GM21529 (cell line): ENCODE measurements around the gene GNAQ.
"Not testable (repeated sequence)": the region's sequence is repeated elsewhere in the genome, so short reads cannot be mapped to it uniquely, and the experiment has no call there.

Experiments used
- ATAC-seq: cut with Tn5 transposase; IDR thresholded peaks from one replicate; pipeline ENCODE4 v1.9.1; 2021; ENCODE audit not compliant: unreplicated experiment

Gene GNAQ

GRCh38 chr9:77793849-77794248 is 237.8 kb downstream of the GNAQ start:
- ATAC-seq, result no peak

- ATAC-seq, result no peak
These were observed 241.7 kb downstream of the GNAQ start for GRCh38 chr9:77789891-77790290.

GRCh38 chr9:77785341-77785740 is 246.3 kb downstream of the GNAQ start:
- ATAC-seq, result no peak

DNA sequence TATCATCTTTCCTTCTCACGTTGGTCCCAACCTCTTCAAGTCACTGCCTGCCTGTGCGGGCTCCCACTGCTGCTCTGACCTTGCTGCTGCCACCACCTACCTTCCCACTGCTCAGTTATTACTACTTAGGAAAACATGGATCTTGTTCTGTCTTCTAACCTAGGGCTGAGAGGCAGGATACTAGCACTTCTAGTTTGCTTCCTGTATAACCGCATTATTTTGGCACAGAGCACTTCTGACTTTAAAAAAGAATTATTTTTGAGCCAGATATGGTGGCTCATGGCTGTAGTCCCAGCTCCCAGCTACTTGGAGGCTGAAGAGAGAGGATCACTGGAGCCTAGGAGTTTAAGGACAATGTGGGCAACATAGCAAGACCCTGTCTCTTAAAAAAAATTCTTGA is 248.1 kb downstream of the GNAQ start:
- ATAC-seq, result no peak

GRCh38 chr9:77779010-77779409 is 252.6 kb downstream of the GNAQ start:
- no peak for ATAC-seq

GRCh38 chr9:77773381-77773780 is 258.2 kb downstream of the GNAQ start:
- ATAC-seq, result no peak

GRCh38 chr9:77772646-77773045 is 259.0 kb downstream of the GNAQ start:
- ATAC-seq, result no peak

DNA sequence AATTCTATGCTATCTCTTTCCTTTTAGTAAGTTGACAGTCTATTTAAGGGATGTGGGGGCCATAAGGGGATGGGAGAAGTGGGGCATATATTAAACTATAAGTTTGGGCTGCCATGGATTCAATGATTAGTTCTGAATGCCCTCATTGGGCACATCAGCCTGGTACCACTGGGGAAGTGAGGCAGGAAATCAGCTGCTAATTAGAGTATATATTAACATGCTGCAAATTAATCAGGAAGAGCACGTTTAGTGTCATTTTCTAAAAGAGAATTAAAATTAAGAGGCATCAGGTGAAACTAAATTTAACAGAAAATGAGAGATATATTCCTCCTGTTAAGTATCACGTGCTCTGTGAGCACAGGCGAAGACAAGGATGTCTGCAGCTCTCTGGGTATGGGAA is 260.4 kb downstream of the GNAQ start:
- no peak for ATAC-seq

DNA sequence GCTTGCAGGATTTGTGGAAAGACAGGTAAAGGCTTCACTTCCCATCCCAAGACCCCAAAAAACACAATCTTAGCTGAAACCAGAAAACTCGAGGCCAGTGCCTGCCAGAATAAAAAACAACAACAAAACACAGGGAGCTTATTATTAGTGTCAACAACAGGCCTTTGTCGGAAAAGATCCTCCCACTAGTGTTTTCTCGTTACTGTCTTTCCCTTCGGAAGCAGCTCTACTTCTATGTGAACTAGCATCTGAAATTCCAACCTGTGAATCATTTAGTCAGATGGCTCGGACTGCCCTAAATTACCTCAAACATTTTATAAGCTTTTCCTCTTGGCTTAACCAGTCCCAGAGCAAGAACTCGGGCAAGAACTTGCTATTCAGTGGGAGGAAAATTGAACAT is 261.3 kb downstream of the GNAQ start:
- no peak for ATAC-seq

DNA sequence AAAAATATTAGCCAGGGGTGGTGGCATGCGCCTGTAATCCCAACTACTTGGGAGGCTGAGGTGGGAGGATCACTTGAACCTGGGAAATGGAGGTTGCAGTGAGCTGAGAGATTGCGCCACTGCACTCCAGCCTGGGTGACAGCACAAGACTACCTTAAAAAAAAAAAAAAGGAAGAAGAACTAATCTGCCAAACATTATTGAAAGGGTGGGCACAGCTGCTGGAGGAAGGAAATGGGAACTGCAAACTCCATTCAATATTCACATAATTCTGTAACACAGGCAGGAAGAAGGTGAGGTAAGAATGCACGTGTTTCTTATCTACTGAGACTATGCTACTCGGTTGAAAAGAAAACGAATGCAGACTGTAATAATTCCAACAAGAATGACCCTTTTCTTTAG is 262.4 kb downstream of the GNAQ start:
- ATAC-seq, result no peak

DNA sequence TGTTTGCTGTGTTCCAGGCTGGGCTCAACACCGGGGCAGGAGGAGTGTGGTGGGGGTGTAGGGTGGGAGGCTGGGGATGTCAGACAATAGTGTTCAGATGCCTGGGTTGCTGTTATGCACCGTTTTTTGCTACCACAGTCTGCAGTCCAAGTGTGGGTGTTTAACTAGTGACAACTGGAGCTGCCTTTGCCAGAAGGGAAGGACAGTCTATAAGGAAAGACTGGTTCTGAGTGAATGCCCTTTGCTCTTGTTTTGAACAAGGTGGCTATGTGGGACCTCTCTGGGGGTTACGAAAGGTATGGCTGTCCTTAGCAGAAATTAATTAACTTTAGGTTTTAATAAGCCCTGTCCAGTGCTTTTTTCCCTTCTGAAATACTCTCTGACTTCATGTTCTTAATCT is 265.0 kb downstream of the GNAQ start:
- ATAC-seq, result no peak

DNA sequence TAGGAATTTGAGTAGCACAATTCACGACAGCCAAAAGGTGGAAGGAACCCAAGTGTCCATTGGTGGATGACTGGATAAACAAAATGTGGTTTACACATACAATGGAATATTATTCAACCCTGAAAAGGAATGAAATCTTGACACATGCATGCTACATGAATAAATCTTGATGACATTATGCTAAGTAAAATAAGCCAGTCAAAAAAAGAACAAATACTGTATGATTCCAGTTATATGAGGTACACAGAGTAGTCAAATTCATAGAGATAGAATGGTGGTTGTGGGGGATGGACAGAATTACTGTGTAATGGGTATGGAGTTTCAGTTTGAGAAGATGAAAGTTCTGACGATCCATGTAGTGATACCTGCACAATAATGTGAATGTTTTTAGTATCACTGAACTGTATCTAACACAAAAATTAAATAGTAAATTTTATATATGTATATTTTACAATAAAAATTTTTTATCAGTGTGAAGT is 265.8 kb downstream of the GNAQ start:
- no peak for ATAC-seq

DNA sequence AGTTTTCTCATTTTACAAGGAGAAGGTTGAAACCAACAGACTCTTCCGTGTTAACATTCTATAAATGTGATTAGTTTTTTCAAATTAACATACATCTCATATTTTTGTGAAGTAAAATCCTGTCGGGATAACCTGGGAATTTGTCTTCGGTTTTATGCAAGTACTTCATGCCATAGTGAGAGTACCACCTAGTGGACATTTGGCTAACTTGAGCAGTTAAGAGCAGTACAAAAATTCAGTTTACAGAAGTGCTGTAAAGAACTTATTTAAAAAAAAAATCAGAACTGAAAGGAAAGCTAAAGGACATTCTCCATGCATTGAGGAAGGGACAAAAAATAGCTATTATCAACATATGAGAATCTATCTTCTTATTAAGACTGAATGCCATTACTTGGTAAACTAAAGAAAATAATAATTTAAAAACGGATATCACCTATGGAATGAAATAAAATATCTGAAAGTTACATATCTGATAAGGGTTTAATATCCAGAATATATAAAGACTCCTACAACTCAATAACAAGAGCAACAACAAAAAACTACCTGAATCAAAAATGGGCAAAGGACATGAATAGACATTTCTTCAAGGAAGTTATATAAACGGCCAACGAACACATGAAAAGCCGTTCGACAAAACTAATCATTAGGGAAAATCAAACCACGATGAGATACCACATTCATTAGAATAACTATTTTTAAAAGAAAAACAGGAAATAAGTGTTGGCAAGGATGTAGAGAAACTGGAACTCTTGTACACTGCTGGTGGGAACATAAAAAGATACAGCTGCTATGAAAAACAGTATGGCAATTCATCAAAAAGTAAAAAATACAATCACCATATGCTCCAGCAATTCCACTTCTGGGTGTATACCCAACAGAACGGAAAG is 266.5 kb downstream of the GNAQ start:
- ATAC-seq, result no peak

DNA sequence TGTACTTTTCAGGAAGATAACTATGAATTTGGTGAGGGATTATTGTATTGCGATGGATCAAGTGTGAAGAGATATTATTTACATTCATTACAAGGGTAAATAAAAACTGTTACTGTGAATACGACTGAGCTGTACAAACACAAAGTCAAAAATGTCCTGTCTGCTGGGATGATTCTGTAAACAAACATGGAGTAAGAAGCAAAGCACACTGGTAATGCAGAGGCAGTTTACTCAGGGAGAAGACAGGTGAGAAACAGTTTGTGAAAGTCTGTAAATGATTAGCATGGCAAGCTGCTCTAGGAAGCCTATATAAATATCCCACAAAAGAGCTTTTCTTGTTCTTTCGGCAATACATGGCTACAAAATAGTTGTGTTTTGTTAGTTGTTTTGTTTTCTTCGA is 268.0 kb downstream of the GNAQ start:
- ATAC-seq, result no peak

- not testable (repeated sequence) for ATAC-seq
These were observed 270.7 kb downstream of the GNAQ start for GRCh38 chr9:77760919-77761318.

- ATAC-seq, result no peak
These were observed 272.2 kb downstream of the GNAQ start for GRCh38 chr9:77759391-77759790.

GRCh38 chr9:77756449-77756848 is 275.2 kb downstream of the GNAQ start:
- ATAC-seq, result no peak

DNA sequence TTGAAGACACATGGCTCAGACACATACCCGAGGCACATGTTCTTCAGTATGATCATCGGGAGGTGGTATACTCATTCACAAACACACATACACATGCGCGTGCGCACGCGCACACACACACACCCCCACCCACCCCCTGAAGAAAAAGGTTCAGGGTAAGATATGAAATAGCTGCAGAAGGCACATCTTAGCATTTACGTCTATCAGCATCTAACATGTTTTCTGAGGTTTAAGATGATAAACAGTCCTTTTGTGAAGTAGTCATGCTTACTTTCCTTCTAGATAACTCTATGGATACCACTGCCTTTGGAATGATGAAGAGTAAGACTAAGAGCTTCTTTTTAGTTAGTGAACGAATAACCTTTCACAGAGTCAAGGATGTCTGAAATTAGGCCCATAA is 278.4 kb downstream of the GNAQ start:
- no peak for ATAC-seq

DNA sequence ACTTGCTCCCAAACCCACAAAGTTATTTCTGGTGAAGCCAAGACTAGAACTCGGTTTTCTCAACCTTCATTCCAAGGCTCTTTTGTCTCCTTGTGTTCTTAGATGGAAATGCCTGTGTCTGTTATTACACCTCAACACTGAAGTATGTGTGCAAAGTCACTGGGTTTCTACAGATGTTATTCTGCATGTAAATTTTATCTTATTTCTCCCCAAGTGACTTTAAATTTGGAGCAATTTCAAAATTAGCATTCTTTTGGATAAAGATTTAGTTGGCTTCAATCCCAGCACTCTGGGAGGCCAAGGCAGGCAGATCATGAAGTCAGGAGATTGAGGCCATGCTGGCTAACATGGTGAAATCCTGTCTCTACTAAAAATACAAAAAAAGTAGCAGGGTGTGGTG is 279.1 kb downstream of the GNAQ start:
- ATAC-seq, result no peak

DNA sequence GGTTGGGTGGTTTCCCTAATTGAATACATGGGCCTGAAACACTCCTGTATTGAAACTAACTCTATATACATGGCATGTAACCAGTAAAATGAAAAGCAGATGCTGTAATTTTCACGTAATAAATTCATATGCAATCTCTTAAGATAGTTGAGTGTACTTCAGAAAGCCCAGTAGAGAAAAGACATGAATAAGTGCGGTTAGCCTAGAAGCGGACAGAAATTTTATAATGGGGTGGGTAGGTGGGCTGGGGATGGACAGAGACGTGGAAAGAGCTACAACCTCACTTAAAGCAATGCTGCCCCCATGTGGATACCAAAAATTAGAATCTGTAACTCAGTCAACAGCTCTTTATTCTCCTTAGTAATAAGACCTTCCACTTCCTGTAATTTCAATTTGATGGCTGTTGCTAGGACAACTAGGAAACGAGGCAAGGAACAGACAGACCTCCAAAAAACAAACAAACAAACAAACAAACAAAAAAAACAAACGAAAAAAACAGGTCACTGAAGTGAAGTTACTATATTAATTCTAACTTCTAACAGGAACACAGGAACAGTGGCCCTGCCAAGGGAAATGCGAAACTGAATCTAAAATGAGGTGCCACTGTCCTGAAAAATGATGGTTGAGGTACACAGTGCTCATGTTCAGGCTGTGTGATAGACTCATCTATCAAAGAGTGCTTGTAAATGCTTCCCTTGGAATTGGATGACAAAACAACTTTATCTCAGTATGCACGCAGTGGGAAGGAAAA is 280.1 kb downstream of the GNAQ start:
- no peak for ATAC-seq

DNA sequence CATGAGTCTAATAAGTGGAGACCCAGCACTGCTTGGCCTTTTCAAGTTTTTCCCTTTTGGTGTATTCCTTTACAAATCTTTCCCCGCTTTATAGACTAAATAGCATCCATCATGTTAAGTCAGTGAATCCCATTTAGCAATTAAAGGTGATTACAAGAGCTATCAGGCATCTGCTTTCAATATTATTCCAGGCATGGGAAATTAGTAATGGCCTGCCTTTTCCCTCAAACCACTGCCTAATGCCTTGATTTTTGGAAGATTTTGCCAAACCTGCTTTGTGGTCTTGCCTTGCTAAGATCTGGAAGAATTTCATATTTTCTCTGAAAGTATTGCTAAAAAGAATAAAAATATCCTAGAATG is 280.6 kb downstream of the GNAQ start:
- no peak for ATAC-seq

DNA sequence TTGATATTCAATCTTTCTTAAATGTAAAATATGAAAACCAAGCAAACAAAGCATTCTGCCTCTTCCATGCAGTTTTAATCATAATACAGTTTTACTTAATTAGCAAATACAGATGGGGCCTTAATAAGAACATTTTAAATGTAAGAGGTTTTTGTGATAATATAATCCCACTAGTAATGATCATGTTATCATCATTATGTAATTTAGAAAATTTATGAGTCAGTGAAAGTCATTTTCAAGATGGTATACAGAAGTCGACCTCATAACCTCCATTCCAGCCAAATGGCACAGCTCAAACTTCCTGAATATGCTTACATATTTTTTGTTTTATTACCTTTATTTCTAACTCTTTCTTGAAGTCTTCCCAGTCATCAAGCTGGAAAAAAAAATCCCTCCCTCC is 281.3 kb downstream of the GNAQ start:
- ATAC-seq, result no peak
